SK-N-SH (cell line): Measurements from ENCODE around the gene SMIM12. TPM values are rescaled to one million over a fixed set of nuclear protein-coding genes. Genes with fewer than 3 reads are reported as not detected.

ENCODE experiments used
- CTCF ChIA-PET: fragments of 300-600, 350-600 bp; formaldehyde crosslinking; extraction: SDS; loops from one replicate; lab custom pipeline; 2021; lab: Yijun Ruan, JAX
- POLR2A ChIA-PET: fragments of 350-600 bp; sonication (Branson Sonifier 250); formaldehyde crosslinking; extraction: SDS; loops from one replicate; lab custom pipeline; 2020; ENCODE audit warnings: antibody characterized with exemption, inconsistent platforms; lab: Yijun Ruan, JAX
- DNase-seq: peaks from one replicate; pipeline ENCODE4 v3.0.0; 2012
- H2AFZ ChIP-seq: fragments of 200-600 bp; sonication (generic); 2 replicates; pipeline ENCODE4 v1.8.1; 2016; ENCODE audit warnings: antibody characterized with exemption, mild to moderate bottlenecking, low read depth
- H3F3A ChIP-seq: fragments of 200-600 bp; sonication (generic); replicated peaks from 2 replicates; pipeline ENCODE3; 2016; ENCODE audit warnings: antibody characterized with exemption, mild to moderate bottlenecking; ENCODE audit not compliant: insufficient read depth
- H3K27ac ChIP-seq, 2 experiments: fragments of 200-500 bp in 1 of 2; fragments of 200-600 bp in 1 of 2; sonication (Bioruptor generic) in 1 of 2; sonication (generic), shearing (Covaris generic) in 1 of 2; 2 replicates each; pipeline versions ENCODE4 v1.5.1 to v1.6.1; 2014 to 2016; ENCODE audit warnings: low read depth in 2 of 2, inconsistent platforms in 1 of 2, low read length in 1 of 2, mild to moderate bottlenecking in 1 of 2, mixed read lengths in 1 of 2
- H3K27me3 ChIP-seq: fragments of 200-600 bp; sonication (generic), shearing (Covaris generic); 2 replicates; pipeline ENCODE4 v1.6.1; 2016; ENCODE audit warnings: mixed run types; ENCODE audit not compliant: insufficient read depth
- H3K36me3 ChIP-seq, 2 experiments: fragments of 200-500 bp in 1 of 2; fragments of 200-600 bp in 1 of 2; sonication (Bioruptor generic) in 1 of 2; sonication (generic) in 1 of 2; replicated peaks in 1 of 2; 2 replicates each; pipeline versions ENCODE3 to v1.5.1; 2014 to 2016; ENCODE audit warnings: low read length in 1 of 2, mild to moderate bottlenecking in 1 of 2; ENCODE audit not compliant: insufficient read depth in 2 of 2, control insufficient read depth in 1 of 2
- H3K4me1 ChIP-seq, 2 experiments: fragments of 200-500 bp in 1 of 2; fragments of 200-600 bp in 1 of 2; sonication (Bioruptor generic) in 1 of 2; sonication (generic), shearing (Covaris generic) in 1 of 2; 2 replicates each; pipeline versions ENCODE4 v1.5.1 to v1.6.1; 2014 to 2016; ENCODE audit warnings: low read depth in 1 of 2, low read length in 1 of 2, mixed run types in 1 of 2; ENCODE audit not compliant: insufficient read depth in 2 of 2, control insufficient read depth in 1 of 2
- H3K4me2 ChIP-seq: fragments of 200-600 bp; sonication (generic), shearing (Covaris generic); 2 replicates; pipeline ENCODE4 v1.6.1; 2017; ENCODE audit warnings: mixed run types
- H3K4me3 ChIP-seq, 2 experiments: fragments of 200-500 bp in 1 of 2; fragments of 200-600 bp in 1 of 2; sonication (Bioruptor generic) in 1 of 2; sonication (generic), shearing (Covaris generic) in 1 of 2; 2 replicates each; pipeline versions ENCODE4 v1.5.1 to v1.8.1; 2014 to 2016; ENCODE audit warnings: low read depth in 2 of 2, inconsistent platforms in 1 of 2, low read length in 1 of 2, mild to moderate bottlenecking in 1 of 2, mixed read lengths in 1 of 2, moderate library complexity in 1 of 2
- H3K79me2 ChIP-seq: fragments of 200-600 bp; sonication (generic); 2 replicates; pipeline ENCODE4 v1.8.1; 2017; ENCODE audit warnings: mild to moderate bottlenecking; ENCODE audit not compliant: insufficient read depth
- H3K9ac ChIP-seq: fragments of 200-600 bp; sonication (generic); 2 replicates; pipeline ENCODE4 v1.6.1; 2017; ENCODE audit warnings: mixed run types
- H3K9me2 ChIP-seq: fragments of 200-600 bp; sonication (generic); 2 replicates; pipeline ENCODE4 v1.6.1; 2017; ENCODE audit warnings: mixed run types
- H3K9me3 ChIP-seq: fragments of 200-600 bp; sonication (generic); 2 replicates; pipeline ENCODE4 v1.6.1; 2017; ENCODE audit warnings: mixed run types, mild to moderate bottlenecking, moderate library complexity
- H4K20me1 ChIP-seq: fragments of 200-600 bp; sonication (generic); 2 replicates; pipeline ENCODE4 v1.6.1; 2017; ENCODE audit warnings: mild to moderate bottlenecking, mixed run types; ENCODE audit not compliant: insufficient read depth
- EZH2phosphoT487 ChIP-seq: fragments of 200-600 bp; sonication (generic); IDR thresholded peaks from 2 replicates; pipeline ENCODE4 v1.6.1; 2017; ENCODE audit warnings: low read depth, mixed run types, mild to moderate bottlenecking, antibody characterized with exemption, moderate library complexity, borderline replicate concordance
- FOSL2 ChIP-seq: IDR thresholded peaks from 2 replicates; pipeline ENCODE4 v1.4.0; 2012; ENCODE audit warnings: low read depth, mild to moderate bottlenecking, moderate library complexity, borderline replicate concordance
- GATA2 ChIP-seq: sonication (generic); formaldehyde crosslinking; IDR thresholded peaks from 2 replicates; pipeline ENCODE4 v1.5.0; 2020; ENCODE audit warnings: mild to moderate bottlenecking, missing genetic modification reagents
- JUND ChIP-seq: IDR thresholded peaks from 2 replicates; pipeline ENCODE4 v1.4.0; 2012
- RFX5 ChIP-seq: IDR thresholded peaks from 2 replicates; pipeline ENCODE4 v1.6.1; 2012; ENCODE audit warnings: mild to moderate bottlenecking, improper control_type of control experiment, low read length
- RXRA ChIP-seq: IDR thresholded peaks from 2 replicates; pipeline ENCODE4 v1.4.0; 2012; ENCODE audit warnings: low read depth, mild to moderate bottlenecking, borderline replicate concordance
- TCF12 ChIP-seq: IDR thresholded peaks from 2 replicates; pipeline ENCODE4 v1.4.0; 2012
- TEAD4 ChIP-seq: IDR thresholded peaks from 2 replicates; pipeline ENCODE4 v1.4.0; 2012; ENCODE audit warnings: mild to moderate bottlenecking, borderline replicate concordance; ENCODE audit not compliant: insufficient read depth
- YY1 ChIP-seq: IDR thresholded peaks from 2 replicates; pipeline ENCODE4 v1.4.0; 2012; ENCODE audit warnings: low read depth, mild to moderate bottlenecking
- WGBS: methylation state at CpG from one replicate; pipeline ENCODE4 v1.1.6; 2017; ENCODE audit warnings: low lambda C conversion rate; 5-methylcytosine and 5-hydroxymethylcytosine counted together
- polyA plus RNA-seq, 3 experiments: library from polyadenylated mRNA; depleted of rRNA; stranded (reverse); fragments of >200 nt; gene quantifications; 2 replicates each; pipeline ENCODE4 v1.2.3, GENCODE V29; 2012
- TF ChIP-seq, protein P1 (sequence below): IDR thresholded peaks from 2 replicates; pipeline ENCODE4 v1.6.1; 2012; ENCODE audit warnings: mild to moderate bottlenecking, low read depth, low read length, moderate library complexity
- TF ChIP-seq, protein P2 (sequence below): IDR thresholded peaks from 2 replicates; pipeline ENCODE4 v1.4.0; 2012; ENCODE audit warnings: low read depth, borderline replicate concordance
- TF ChIP-seq, protein P3 (sequence below): fragments of 150-350 bp; IDR thresholded peaks from 2 replicates; pipeline ENCODE4 v1.6.1; 2017; ENCODE audit warnings: antibody characterized with exemption, low read length, low read depth, borderline replicate concordance

SMIM12 gene
- polyA plus RNA-seq, 1 of the 3 experiments (the other 2 are of a cell fraction): 42.3 TPM

DNA sequence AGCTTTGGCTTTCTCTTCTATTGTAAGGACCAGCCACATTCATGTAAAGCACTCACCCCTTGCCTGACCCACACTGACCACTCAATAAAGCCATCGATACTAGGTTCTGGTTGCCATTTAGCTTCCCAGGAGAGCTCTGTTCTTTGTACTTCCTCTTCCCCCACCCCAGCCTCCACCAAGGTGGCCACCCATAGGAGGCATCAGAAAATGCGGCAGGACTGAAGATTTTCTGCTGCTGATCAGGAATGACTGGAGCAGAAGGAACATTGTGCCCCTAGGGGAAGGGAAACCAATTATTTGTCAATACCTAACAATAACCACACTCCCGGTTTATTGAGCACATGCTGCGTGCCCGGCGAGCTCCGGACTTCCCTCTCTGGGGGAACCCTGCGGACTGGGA lies 5.2 kb upstream of the SMIM12 start:
- H3K27me3 ChIP-seq: no peaks in the 10 kb centered on the region
- H3K36me3 ChIP-seq: no peaks in the 10 kb centered on the region
- H2AFZ ChIP-seq: no peak overlapping the region
- CTCF ChIA-PET: interaction anchor here (1.2 to 4.9 kb wide), 4 partner anchors 11 to 121 kb away, joined by 3 to 54 read pairs (median 14); partner anchors contain the start of genes GJB3 and TMEM35B
- H3K9me3 ChIP-seq: no peaks in the 10 kb centered on the region
- H3K4me1 ChIP-seq: peaks cover 0 to 3% of the 10 kb centered on the region in 2 experiments; a peak in 1 of 4 replicates
- POLR2A ChIA-PET: no interaction called here
- H4K20me1 ChIP-seq: no peaks in the 10 kb centered on the region
- no peak for TF ChIP-seq EZH2phosphoT487
- TF ChIP-seq RFX5: no peak
- TF ChIP-seq, protein P1, sequence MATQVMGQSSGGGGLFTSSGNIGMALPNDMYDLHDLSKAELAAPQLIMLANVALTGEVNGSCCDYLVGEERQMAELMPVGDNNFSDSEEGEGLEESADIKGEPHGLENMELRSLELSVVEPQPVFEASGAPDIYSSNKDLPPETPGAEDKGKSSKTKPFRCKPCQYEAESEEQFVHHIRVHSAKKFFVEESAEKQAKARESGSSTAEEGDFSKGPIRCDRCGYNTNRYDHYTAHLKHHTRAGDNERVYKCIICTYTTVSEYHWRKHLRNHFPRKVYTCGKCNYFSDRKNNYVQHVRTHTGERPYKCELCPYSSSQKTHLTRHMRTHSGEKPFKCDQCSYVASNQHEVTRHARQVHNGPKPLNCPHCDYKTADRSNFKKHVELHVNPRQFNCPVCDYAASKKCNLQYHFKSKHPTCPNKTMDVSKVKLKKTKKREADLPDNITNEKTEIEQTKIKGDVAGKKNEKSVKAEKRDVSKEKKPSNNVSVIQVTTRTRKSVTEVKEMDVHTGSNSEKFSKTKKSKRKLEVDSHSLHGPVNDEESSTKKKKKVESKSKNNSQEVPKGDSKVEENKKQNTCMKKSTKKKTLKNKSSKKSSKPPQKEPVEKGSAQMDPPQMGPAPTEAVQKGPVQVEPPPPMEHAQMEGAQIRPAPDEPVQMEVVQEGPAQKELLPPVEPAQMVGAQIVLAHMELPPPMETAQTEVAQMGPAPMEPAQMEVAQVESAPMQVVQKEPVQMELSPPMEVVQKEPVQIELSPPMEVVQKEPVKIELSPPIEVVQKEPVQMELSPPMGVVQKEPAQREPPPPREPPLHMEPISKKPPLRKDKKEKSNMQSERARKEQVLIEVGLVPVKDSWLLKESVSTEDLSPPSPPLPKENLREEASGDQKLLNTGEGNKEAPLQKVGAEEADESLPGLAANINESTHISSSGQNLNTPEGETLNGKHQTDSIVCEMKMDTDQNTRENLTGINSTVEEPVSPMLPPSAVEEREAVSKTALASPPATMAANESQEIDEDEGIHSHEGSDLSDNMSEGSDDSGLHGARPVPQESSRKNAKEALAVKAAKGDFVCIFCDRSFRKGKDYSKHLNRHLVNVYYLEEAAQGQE: no peak
- no peak for TF ChIP-seq RXRA
- TF ChIP-seq FOSL2: no peak
- TF ChIP-seq GATA2 (CRISPR knock-in tag): no peak
- TF ChIP-seq, protein P2, sequence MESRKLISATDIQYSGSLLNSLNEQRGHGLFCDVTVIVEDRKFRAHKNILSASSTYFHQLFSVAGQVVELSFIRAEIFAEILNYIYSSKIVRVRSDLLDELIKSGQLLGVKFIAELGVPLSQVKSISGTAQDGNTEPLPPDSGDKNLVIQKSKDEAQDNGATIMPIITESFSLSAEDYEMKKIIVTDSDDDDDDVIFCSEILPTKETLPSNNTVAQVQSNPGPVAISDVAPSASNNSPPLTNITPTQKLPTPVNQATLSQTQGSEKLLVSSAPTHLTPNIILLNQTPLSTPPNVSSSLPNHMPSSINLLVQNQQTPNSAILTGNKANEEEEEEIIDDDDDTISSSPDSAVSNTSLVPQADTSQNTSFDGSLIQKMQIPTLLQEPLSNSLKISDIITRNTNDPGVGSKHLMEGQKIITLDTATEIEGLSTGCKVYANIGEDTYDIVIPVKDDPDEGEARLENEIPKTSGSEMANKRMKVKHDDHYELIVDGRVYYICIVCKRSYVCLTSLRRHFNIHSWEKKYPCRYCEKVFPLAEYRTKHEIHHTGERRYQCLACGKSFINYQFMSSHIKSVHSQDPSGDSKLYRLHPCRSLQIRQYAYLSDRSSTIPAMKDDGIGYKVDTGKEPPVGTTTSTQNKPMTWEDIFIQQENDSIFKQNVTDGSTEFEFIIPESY: no peak
- no peak for TF ChIP-seq YY1
- no peak for TF ChIP-seq TEAD4
- H3K9me2 ChIP-seq: no peaks in the 10 kb centered on the region
- no peak for DNase-seq
- WGBS: 88% methylated on average over 7 of the region's 8 CpGs
- no peak overlapping the region for H3K4me3 ChIP-seq
- H3K9ac ChIP-seq: no peak overlapping the region
- H3K4me2 ChIP-seq: no peak overlapping the region
- H3K79me2 ChIP-seq: no peaks in the 10 kb centered on the region
- no peaks in the 10 kb centered on the region for H3F3A ChIP-seq
- H3K27ac ChIP-seq: no peak overlapping the region

DNA sequence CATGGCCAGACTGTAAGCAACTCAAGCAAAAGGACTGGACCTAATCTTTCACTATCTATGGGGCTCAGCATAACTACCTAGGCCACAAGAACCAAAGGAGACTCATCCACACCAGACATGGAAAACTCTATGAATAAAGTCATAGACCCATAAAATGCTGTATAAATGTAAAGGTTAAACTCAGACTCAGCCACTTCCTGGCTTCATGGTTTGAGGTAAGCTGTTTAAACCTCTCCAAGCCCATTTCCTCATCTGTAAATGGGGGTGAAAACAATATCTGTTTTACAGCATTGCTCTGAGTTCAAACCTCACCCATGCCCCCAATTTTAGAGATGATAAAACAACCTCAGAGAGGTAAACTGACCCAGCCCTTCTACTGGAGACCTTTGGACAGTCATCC lies 4.0 kb upstream of the SMIM12 start:
- Histone ChIP-seq H3F3A (no peaks in the 10 kb centered on the region), H4K20me1 (0 out of 2 replicates have a peak, but pooled peaks cover under 1% of the 10 kb centered on the region), H3K4me1 (peaks cover 2 to 8% of the 10 kb centered on the region in 2 experiments; a peak in 3 of 4 replicates), H3K4me2 (no peak overlapping the region), H3K79me2 (peaks cover 11% of the 10 kb centered on the region), H3K27ac (no peak overlapping the region), H3K27me3 (no peaks in the 10 kb centered on the region), H3K9me3 (no peaks in the 10 kb centered on the region), H3K36me3 (no peaks in the 10 kb centered on the region), H3K4me3 (no peak overlapping the region), H3K9ac (no peak overlapping the region), H3K9me2 (no peaks in the 10 kb centered on the region), H2AFZ (no peak overlapping the region)
- POLR2A ChIA-PET: no interaction called here
- TF ChIP-seq JUND (no peak), TCF12 (no peak), GATA2 (CRISPR knock-in tag) (no peak)
- TF ChIP-seq, protein P3, sequence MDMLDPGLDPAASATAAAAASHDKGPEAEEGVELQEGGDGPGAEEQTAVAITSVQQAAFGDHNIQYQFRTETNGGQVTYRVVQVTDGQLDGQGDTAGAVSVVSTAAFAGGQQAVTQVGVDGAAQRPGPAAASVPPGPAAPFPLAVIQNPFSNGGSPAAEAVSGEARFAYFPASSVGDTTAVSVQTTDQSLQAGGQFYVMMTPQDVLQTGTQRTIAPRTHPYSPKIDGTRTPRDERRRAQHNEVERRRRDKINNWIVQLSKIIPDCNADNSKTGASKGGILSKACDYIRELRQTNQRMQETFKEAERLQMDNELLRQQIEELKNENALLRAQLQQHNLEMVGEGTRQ: no peak
- CTCF ChIA-PET: interaction anchor here (0.5 to 4.9 kb wide), 2 partner anchors 11 to 912 kb away, joined by 3 to 54 read pairs; no protein-coding TSS in a partner anchor
- DNase-seq: no peak
